KMS-11 (cell line): ENCODE results near the gene TBC1D19.

Experiments
- H2AFZ ChIP-seq: fragments of 200-600 bp; sonication (generic); 2 replicates; pipeline ENCODE4 v1.6.1; 2016; ENCODE audit warnings: antibody characterized with exemption, mixed run types, low read depth
- H3K27ac ChIP-seq: fragments of 200-600 bp; sonication (generic); 2 replicates; pipeline ENCODE4 v1.6.1; 2016; ENCODE audit warnings: mild to moderate bottlenecking, mixed run types
- H3K27me3 ChIP-seq: fragments of 200-600 bp; sonication (generic); 2 replicates; pipeline ENCODE4 v1.6.1; 2017; ENCODE audit warnings: mild to moderate bottlenecking, low read depth, mixed run types, moderate library complexity; ENCODE audit not compliant: insufficient read depth
- H3K36me3 ChIP-seq: fragments of 200-600 bp; sonication (generic); 2 replicates; pipeline ENCODE4 v1.6.1; 2017; ENCODE audit warnings: mild to moderate bottlenecking, mixed run types; ENCODE audit not compliant: insufficient read depth
- H3K4me1 ChIP-seq: fragments of 200-600 bp; sonication (generic); 2 replicates; pipeline ENCODE4 v1.6.1; 2016; ENCODE audit warnings: mild to moderate bottlenecking, low read depth, mixed run types; ENCODE audit not compliant: poor library complexity, severe bottlenecking
- H3K4me2 ChIP-seq: fragments of 200-600 bp; sonication (generic); 2 replicates; pipeline ENCODE4 v1.7.0; 2016; ENCODE audit warnings: mild to moderate bottlenecking, mixed run types
- H3K4me3 ChIP-seq: fragments of 200-600 bp; sonication (generic); IDR thresholded peaks from 2 replicates; pipeline ENCODE4 v1.6.1; 2017; ENCODE audit warnings: low read depth, low read length, mixed read lengths; ENCODE audit not compliant: insufficient read depth
- H3K79me2 ChIP-seq: fragments of 200-600 bp; sonication (generic); 2 replicates; pipeline ENCODE4 v1.6.1; 2016; ENCODE audit warnings: low read depth, mixed run types; ENCODE audit not compliant: insufficient read depth
- H3K9ac ChIP-seq: fragments of 200-600 bp; sonication (generic); 2 replicates; pipeline ENCODE4 v1.6.1; 2016; ENCODE audit warnings: mild to moderate bottlenecking, mixed run types
- H4K20me1 ChIP-seq: fragments of 200-600 bp; sonication (generic); 2 replicates; pipeline ENCODE4 v1.6.1; 2016; ENCODE audit warnings: mild to moderate bottlenecking, mixed run types; ENCODE audit not compliant: insufficient read depth
- TF ChIP-seq, protein P1 (sequence below): fragments of 200-600 bp; sonication (generic); conservative IDR thresholded peaks from 2 replicates; pipeline ENCODE4 v1.6.1; 2017; ENCODE audit warnings: low read depth, mild to moderate bottlenecking, antibody characterized with exemption, low read length, moderate library complexity, mixed read lengths

The TBC1D19 gene

GRCh38 chr4:26647523-26648224 is 63.8 kb downstream of the TBC1D19 start:
- H3K27me3 ChIP-seq, result no peaks in the 10 kb centered on the region
- no peaks in the 10 kb centered on the region for H3K79me2 ChIP-seq
- H3K4me2 ChIP-seq, result no peak overlapping the region
- no peaks in the 10 kb centered on the region for H3K4me1 ChIP-seq
- no peak overlapping the region for H2AFZ ChIP-seq
- TF ChIP-seq, protein P1, sequence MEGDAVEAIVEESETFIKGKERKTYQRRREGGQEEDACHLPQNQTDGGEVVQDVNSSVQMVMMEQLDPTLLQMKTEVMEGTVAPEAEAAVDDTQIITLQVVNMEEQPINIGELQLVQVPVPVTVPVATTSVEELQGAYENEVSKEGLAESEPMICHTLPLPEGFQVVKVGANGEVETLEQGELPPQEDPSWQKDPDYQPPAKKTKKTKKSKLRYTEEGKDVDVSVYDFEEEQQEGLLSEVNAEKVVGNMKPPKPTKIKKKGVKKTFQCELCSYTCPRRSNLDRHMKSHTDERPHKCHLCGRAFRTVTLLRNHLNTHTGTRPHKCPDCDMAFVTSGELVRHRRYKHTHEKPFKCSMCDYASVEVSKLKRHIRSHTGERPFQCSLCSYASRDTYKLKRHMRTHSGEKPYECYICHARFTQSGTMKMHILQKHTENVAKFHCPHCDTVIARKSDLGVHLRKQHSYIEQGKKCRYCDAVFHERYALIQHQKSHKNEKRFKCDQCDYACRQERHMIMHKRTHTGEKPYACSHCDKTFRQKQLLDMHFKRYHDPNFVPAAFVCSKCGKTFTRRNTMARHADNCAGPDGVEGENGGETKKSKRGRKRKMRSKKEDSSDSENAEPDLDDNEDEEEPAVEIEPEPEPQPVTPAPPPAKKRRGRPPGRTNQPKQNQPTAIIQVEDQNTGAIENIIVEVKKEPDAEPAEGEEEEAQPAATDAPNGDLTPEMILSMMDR, result no peak
- H3K27ac ChIP-seq, result no peak overlapping the region
- no peaks in the 10 kb centered on the region for H3K36me3 ChIP-seq
- H3K4me3 ChIP-seq, result no peak overlapping the region
- no peak overlapping the region for H3K9ac ChIP-seq
- H4K20me1 ChIP-seq, result no peaks in the 10 kb centered on the region

DNA sequence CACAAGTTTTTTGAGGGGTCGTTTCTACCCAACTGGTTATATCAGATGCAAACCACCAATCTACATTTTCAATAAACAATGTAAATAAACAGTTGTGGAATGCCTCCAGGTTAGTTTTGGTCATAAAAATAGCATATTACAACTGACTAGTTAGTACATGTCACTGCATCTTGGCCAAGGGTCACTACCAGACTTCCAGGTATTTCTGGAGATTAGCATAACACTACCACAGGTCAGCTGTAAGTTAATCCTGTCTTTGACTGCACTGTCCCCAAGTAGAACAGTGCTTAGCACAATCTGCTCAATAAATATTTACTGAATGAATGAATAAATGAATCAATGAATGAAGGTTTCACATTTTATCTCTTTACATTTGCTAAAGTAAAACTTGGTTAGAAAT is 64.4 kb downstream of the TBC1D19 start:
- H3K4me3 ChIP-seq, result no peak overlapping the region
- H3K27ac ChIP-seq, result no peak overlapping the region
- no peak overlapping the region for H3K4me2 ChIP-seq
- H2AFZ ChIP-seq, result no peak overlapping the region
- H3K4me1 ChIP-seq, result no peaks in the 10 kb centered on the region
- no peaks in the 10 kb centered on the region for H4K20me1 ChIP-seq
- H3K79me2 ChIP-seq, result no peaks in the 10 kb centered on the region
- no peaks in the 10 kb centered on the region for H3K36me3 ChIP-seq
- TF ChIP-seq, protein P1, result no peak
- H3K27me3 ChIP-seq, result no peaks in the 10 kb centered on the region
- H3K9ac ChIP-seq, result no peak overlapping the region

- Histone ChIP-seq H3K27ac (no peak overlapping the region), H3K4me1 (no peaks in the 10 kb centered on the region), H3K79me2 (no peaks in the 10 kb centered on the region), H3K4me3 (no peak overlapping the region), H4K20me1 (no peaks in the 10 kb centered on the region), H2AFZ (no peak overlapping the region), H3K36me3 (no peaks in the 10 kb centered on the region), H3K27me3 (no peaks in the 10 kb centered on the region), H3K4me2 (no peak overlapping the region), H3K9ac (no peak overlapping the region)
- TF ChIP-seq, protein P1, result no peak
Observed at GRCh38 chr4:26660261-26660660, 76.4 kb downstream of the TBC1D19 start.

GRCh38 chr4:26663888-26664287 is 80.0 kb downstream of the TBC1D19 start:
- Histone ChIP-seq H3K4me3 (no peak overlapping the region), H4K20me1 (no peaks in the 10 kb centered on the region), H3K9ac (no peak overlapping the region), H3K27ac (no peak overlapping the region), H3K27me3 (no peaks in the 10 kb centered on the region), H2AFZ (no peak overlapping the region), H3K4me2 (no peak overlapping the region), H3K36me3 (no peaks in the 10 kb centered on the region), H3K4me1 (no peaks in the 10 kb centered on the region), H3K79me2 (no peaks in the 10 kb centered on the region)
- TF ChIP-seq, protein P1, result no peak
